GM10847 (cell line): ENCODE data around the gene SIM2.

Experiments used
- POLR2A ChIP-seq: IDR thresholded peaks from 2 replicates; pipeline ENCODE4 v1.6.1; 2011; ENCODE audit not compliant: insufficient read length; ENCODE audit errors: extremely low read depth

Gene SIM2, protein sequence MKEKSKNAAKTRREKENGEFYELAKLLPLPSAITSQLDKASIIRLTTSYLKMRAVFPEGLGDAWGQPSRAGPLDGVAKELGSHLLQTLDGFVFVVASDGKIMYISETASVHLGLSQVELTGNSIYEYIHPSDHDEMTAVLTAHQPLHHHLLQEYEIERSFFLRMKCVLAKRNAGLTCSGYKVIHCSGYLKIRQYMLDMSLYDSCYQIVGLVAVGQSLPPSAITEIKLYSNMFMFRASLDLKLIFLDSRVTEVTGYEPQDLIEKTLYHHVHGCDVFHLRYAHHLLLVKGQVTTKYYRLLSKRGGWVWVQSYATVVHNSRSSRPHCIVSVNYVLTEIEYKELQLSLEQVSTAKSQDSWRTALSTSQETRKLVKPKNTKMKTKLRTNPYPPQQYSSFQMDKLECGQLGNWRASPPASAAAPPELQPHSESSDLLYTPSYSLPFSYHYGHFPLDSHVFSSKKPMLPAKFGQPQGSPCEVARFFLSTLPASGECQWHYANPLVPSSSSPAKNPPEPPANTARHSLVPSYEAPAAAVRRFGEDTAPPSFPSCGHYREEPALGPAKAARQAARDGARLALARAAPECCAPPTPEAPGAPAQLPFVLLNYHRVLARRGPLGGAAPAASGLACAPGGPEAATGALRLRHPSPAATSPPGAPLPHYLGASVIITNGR

DNA sequence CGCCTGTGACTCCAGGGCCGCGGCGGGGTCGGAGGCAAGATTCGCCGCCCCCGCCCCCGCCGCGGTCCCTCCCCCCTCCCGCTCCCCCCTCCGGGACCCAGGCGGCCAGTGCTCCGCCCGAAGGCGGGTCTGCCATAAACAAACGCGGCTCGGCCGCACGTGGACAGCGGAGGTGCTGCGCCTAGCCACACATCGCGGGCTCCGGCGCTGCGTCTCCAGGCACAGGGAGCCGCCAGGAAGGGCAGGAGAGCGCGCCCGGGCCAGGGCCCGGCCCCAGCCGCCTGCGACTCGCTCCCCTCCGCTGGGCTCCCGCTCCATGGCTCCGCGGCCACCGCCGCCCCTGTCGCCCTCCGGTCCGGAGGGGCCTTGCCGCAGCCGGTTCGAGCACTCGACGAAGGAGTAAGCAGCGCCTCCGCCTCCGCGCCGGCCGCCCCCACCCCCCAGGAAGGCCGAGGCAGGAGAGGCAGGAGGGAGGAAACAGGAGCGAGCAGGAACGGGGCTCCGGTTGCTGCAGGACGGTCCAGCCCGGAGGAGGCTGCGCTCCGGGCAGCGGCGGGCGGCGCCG, at the start of gene SIM2:
Gene SIM2 (plus strand): TSS at position 135 of the 565 bp plus-strand sequence. CDS start 632 bp downstream, outside the sequence.
- TF ChIP-seq POLR2A, result no peak

DNA sequence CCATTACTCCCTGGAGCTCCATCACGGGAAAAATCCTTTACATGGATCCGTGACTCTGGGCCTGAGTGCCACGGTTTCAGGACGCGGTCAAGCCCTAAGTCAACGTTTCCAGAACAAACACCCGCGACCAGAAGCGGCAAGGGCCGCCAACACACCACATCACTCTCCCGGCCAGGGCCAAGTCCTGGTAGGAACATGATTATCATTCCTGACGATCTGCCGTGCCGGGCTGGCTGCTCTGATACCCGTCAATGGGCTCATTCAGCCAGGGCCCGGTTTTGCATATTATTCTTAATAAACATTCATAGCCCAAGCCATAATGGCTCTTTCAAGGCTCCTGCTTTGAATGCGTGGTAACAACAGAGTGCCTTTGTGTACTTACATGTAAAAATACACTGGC, 44.6 kb upstream of the SIM2 start:
- TF ChIP-seq POLR2A, result no peak

DNA sequence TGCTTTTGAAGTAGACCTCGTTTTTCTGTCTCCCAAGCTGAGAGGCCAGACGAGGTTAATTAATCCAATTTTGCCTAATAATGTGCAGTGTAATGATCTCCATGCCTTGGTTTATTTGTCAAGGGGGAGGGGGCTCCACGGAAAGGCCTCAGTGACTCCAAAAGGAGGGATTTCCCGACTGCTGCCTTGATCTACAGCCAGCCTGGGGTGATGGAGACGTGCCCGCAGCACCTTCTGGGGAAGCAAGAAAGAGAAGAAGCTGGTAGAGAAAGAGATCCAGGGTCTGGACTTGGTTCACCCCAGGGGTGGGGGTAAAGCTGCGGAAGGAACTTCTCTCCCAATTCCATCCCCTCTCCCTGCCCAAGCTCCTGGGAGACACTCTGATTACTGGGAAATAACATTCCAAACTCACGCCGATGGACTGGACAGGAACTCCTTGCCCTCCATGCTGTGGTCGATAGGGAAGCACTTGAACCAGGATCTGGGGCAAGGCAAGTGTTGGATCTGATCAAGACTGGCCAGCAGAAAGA, 44.1 kb upstream of the SIM2 start:
- TF ChIP-seq POLR2A, result no peak

DNA sequence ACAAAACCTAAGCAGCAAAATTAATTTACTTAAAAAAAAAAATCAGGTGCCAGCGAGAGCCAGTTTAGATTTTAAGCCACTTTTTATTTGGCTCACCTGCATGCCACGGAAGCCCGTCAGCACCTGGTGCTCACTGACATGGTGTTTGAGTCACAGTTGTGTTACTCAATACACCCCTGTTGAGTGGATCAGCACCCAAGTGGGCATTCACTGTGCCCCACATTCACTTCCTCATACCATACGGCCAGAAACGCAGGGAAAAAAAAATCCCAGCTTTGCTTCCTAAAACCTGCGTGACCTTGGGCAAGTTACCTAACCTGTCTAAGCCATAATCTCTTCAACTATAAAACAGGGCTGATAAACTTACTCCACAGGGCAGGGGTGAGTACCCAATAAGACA, 42.8 kb upstream of the SIM2 start:
- no peak for TF ChIP-seq POLR2A

DNA sequence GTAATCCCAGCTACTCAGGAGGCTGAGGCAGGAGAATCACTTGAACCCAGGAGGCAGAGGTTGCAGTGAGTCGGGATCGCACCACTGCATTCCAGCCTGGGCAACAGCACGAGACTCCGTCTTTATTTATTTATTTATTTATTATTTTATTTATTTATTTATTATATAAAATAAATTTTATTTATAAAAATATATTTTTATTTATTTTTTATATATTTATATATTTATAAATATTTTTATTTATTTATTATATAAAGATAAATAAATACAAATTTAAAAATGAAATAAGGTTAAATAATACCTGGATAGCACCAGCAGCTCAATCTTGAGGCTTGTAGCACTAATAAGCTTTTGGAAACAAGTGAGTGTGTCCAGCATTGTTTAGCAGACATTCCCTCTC, 40.9 kb upstream of the SIM2 start:
- no peak for TF ChIP-seq POLR2A

DNA sequence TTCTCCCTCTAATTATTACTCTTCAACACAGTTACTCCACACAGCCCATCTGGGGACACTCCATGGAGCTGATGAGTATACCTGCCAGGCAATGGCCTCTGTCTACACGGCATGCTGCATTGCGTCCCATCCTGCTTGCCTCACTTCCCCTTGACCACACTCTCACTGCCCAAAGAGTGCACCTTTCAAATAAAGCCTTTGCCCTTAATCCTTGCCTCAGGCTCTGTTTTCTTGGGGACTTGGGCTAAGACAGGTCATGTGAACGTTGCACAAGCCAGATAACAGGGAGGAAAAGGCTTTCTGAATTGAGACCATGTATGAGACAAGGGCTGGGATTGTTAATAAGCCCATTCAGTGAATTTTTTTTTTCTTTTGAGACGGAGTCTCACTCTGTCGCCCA, 40.0 kb upstream of the SIM2 start:
- TF ChIP-seq POLR2A, result no peak

DNA sequence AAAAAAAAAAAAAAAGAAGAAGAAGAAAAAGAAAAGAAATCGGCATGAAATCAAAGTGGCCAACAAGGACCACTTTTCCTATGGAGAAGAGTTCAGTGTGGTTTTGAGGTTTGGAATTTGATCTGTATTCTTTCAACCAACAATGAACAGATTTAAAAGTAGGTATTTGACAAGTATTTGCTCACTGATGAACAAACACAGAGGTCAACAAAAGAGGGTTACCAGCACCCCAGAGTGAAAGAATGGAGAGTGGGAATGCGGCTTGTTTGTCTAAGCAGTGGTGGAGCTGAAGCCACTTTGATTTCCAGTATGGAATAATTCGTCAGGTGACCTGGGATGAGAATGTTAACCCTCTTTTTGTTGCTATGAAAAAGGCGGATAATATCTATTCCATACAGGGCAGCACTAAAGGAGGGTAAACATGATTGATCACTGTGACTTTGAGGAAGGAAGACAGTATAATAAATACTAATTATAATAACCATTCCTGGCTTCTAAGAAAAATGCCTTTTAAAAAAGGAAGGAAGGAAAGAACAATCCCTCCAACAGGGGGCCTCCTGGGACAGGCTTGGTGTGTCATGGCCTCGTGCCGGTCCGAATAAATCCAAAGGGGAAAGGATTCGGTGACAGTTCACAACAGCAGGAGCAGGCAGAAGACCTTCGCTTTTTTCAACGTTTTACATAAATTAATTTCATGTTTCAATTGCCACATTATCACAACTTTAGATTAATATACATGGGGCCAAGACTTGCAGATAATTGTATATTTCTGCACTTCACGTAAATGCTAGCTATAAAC, 37.2 kb upstream of the SIM2 start:
- TF ChIP-seq POLR2A, result no peak

DNA sequence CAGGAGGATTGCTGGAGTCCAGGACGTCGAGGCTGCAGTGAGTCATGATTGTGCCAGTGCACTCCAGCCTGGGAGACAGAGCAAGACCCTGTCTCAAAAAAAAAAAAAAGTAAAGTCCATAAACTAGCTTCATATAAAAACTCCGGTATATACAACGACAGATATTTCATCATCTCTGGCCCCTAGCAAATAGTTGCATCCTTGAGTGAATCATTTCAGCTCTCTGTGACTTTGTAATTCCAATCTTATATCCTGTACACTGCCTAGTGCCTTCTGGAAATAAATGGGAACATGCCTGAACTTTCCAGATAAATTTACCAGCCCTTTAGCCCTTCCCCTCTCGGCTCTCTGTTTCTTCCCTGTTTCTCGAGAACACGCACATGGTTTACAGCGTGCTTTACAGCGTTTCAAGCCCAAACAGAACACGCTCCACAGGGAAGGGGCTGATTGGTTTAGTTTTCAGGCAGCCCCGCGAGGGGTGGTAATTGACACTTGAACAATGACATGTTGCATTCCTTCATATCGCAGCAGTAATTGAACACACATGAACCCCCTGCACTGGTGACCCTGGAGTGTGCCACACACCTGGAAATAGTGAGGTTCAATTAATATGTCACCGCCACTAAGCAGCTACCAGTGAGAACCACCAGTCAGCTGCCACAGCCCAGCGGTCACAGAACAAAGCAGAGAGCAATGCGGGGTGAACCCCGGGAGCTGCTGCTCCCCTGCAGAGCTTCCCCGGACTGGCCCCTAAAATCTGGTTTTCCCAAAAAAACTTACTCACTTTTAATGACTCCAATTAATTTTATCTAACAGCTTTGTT, 35.7 kb upstream of the SIM2 start:
- no peak for TF ChIP-seq POLR2A

DNA sequence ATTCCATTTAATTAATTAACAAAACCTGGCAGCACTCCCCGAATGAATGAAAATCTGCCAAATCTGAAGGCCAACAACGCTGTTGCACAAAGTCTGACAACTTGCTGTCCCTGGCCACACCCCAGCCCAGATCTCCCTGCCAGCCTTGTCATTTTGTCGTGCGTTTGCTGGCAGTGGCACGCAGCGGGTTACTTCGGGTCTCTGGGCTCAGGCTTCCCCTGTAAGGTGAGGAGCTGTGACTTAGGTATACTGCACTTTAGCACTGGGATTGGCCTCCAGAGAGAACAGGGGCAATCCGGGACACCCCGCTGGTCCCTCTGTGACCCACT, 34.3 kb upstream of the SIM2 start:
- no peak for TF ChIP-seq POLR2A

DNA sequence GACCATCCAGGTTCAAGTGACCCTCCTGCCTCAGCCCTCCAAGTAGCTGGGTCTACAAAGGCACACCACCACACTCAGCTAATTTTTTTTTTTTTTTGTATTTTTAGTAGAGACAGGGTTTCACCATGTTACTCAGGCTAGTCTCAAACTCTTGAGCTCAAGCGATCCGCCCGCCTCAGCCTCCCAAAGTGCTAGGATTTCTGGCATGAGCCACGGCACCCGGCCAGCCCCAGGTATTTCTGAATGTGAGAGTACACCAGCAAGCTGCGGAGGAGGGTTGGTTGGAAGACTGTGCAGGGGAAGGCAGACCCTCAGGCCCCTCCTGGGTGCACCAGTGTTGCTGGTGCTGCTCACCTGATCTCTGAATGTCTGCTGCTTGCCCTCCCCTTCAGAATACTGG, 33.1 kb upstream of the SIM2 start:
- TF ChIP-seq POLR2A, result no peak

DNA sequence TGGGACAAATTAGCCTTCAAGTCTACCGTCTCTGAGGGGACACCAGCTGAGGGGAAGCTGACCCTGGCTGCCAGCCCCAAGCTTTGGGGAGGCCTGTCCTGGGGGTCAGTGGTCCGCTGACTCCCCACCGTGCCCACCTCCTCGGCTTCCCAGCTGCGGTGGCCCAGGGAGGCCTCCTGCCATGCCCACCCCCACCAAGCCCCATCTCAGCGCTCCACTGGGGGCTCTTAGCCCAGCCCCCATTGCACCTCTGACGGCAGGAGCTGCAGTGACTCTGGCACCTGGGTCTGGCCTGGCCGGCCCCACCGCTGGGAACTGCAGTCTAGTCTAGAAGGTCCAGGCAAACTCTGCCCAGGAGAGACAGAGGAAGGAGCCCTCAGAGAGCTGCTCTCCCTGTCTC, 30.2 kb upstream of the SIM2 start:
- no peak for TF ChIP-seq POLR2A

DNA sequence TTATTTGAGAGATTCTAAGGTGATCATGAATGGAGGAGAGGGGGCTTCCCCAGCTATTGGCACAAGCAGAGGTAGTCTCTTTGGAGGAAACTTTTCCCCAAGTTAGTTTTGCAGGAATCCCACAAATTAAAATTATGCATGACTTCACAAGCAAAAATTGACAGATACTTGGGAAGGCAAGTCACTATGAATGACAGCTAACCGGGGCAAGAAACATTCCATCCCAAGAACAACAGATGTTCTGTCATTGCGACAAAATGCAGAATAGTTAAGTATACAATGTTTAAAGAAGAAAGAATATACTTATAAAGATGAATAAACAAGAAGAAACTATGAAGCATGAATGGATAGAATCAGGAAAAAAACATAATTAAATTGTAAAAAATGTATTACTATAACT, 27.1 kb upstream of the SIM2 start:
- TF ChIP-seq POLR2A, result no peak

DNA sequence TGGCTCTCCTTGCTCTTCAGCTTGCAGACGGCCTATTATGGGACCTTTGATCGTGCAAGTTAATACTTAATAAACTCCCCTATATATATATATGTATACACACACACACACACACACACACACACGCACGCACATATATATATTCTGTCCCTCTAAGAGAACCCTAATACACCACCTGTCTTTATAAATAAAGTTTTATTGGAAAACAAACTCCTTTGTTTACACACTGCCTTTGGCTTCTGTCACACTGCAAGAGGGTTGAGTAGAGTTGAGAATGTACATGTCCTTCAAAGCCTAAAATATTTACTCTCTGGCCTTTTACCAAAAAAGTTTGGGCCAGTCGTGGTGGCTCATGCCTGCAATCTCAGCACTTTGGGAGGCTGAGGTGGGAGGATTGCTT, 26.2 kb upstream of the SIM2 start:
- TF ChIP-seq POLR2A, result no peak

DNA sequence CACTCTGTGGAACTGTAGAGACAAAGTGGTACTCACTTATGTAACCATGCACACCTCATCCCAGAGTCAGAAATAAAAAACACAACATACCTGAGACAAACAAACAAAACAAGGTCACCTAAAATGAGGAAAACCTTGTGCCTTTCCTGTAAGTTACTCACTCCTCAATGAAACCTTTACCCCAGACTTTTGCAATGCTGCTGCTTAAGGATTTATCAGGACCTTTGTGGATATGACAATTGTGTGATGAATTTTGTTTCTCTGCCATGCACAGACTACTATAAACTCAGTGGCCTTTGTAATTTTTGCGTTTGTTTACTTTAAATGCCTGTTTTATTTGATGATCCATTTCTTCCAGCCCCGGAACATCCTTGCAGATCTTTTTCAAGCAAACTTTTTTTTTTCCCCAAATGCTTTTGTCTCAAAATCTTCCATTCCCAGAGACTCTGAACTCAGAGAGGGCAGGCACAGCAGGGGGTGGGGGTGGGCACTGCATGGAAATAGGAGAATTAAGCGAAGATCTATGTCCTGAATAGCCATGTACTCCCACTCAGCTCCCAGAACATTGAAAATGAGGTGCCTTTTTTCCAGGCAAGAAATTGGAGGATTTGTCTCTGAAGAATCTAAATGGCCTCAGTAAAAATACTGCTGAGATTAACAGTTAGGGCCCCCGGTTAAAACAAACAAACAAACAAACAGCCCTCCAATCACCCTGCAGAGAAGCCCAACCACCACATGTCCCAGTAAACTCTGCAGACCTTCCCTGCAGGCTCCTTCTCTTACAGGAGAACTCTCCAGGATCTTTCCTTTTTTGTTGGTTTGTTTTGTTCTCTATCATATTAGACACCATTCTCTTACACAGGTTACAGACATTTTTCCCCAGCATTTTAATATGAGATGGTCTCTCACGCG, 22.6 kb upstream of the SIM2 start:
- TF ChIP-seq POLR2A, result no peak

DNA sequence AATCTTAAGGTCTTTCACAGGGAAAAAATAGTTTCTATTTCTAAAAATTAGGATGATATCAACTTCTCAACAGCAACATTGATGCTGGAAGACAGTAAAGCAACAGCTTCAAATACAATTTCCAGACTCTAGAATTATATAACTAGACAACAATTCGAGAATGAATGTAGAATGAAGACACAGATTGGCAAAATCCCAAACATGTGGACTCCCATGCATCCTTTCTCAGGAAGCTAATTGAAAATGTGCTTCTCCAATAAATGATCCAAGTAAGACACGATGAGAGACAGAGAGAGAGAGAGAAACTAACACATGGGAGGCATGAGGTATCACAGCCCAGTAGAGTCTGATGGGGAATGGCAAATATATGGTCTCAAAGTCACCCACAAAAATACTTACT, 21.5 kb upstream of the SIM2 start:
- TF ChIP-seq POLR2A, result no peak
